Spleen (tissue), 7 donors: Measurements from ENCODE around the gene DAAM2.

ENCODE experiments used
- POLR2A ChIP-seq, 3 donors: fragments of 450-650 bp; IDR thresholded peaks; one replicate each; pipeline ENCODE4 v1.5.1; 2017; ENCODE audit warnings: antibody characterized with exemption in 3 of 3, mild to moderate bottlenecking in 1 of 3
- TF ChIP-seq, protein P1 (sequence below), 11 experiments: fragments of 200-600 bp in 7 of 11; fragments of 450-650 bp in 4 of 11; sonication (generic) in 4 of 11; IDR thresholded peaks in 8 of 11; conservative IDR thresholded peaks in 3 of 11; 1 replicate in 7 of 11; 2 replicates in 4 of 11; pipeline versions ENCODE4 v1.4.0 to v1.8.0; 2016 to 2021; ENCODE audit warnings: antibody characterized with exemption in 11 of 11, inconsistent platforms in 4 of 11, mild to moderate bottlenecking in 1 of 11
- donor health status: DM: no; HTN: no; CAD: no; lungs with moderate emphysema.
- donor health status: DM: no; HTN: no; CAD: no.
- donor health status: DM: no; HTN: no; CAD: no.

DNA sequence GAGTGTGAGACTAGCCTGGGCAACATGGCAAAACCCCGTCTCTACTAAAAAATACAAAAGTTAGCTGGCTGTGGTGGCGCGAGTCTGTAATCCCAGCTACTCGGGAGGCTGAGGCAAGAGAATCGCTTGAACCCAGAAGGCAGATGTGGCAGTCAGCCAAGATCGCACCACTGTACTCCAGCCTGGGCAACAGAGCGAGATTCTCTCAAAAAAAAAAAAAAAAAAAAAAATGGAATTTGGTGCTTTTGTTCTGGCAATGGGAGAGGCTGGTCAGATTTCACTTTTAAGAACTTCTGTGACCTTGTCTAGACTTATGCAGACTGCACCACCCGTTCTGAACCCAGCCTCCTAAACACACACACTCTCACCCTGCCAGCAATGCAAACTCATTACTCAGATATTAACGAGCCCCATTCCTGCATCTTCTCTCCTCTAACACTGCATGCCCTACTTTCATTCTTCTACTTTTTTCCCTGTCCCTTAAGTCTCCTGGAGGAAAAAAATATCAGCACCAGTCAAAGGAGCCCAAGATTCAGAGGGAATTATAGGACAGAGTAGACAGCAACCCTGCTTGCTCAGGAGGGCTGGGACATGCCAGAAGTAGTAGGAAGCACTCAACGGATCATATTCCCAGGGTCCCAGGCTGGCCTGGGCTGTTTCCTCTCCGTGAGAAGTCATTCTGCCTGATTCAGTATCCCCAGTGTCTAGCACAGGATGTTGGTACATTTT, 137.7 kb downstream of the DAAM2 start:
- TF ChIP-seq, protein P1, sequence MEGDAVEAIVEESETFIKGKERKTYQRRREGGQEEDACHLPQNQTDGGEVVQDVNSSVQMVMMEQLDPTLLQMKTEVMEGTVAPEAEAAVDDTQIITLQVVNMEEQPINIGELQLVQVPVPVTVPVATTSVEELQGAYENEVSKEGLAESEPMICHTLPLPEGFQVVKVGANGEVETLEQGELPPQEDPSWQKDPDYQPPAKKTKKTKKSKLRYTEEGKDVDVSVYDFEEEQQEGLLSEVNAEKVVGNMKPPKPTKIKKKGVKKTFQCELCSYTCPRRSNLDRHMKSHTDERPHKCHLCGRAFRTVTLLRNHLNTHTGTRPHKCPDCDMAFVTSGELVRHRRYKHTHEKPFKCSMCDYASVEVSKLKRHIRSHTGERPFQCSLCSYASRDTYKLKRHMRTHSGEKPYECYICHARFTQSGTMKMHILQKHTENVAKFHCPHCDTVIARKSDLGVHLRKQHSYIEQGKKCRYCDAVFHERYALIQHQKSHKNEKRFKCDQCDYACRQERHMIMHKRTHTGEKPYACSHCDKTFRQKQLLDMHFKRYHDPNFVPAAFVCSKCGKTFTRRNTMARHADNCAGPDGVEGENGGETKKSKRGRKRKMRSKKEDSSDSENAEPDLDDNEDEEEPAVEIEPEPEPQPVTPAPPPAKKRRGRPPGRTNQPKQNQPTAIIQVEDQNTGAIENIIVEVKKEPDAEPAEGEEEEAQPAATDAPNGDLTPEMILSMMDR (IDR thresholded peaks at IDR 0.05 in 8 of 11, conservative IDR thresholded peaks at IDR 0.05 in 3 of 11) = no peak
- TF ChIP-seq POLR2A (IDR thresholded peaks at IDR 0.05) = no peak
